GM06990 (cell line): Measurements from ENCODE around the gene ATP8B4.

Source experiments
- DNase-seq: peaks from one replicate; pipeline ENCODE4 v3.0.0-alpha.2; 2011; ENCODE audit not compliant: insufficient read length; ENCODE audit errors: extremely low read depth
- H3K27me3 ChIP-seq: replicated peaks from 2 replicates; pipeline ENCODE4 v1.6.0; 2011; ENCODE audit warnings: low read length; ENCODE audit not compliant: control insufficient read depth, insufficient read depth
- H3K36me3 ChIP-seq: 2 replicates; pipeline ENCODE4 v1.5.1; 2011; ENCODE audit warnings: low read length; ENCODE audit not compliant: control insufficient read depth, insufficient read depth
- H3K4me3 ChIP-seq: replicated peaks from 2 replicates; pipeline ENCODE4 v1.5.1; 2011; ENCODE audit warnings: low read depth, mild to moderate bottlenecking, control low read depth, low read length
- CTCF ChIP-seq: IDR thresholded peaks from 2 replicates; pipeline ENCODE4 v1.5.1; 2011; ENCODE audit warnings: low read length, control low read depth, mild to moderate bottlenecking, inconsistent platforms; ENCODE audit not compliant: insufficient read depth, poor library complexity, severe bottlenecking

Gene ATP8B4

DNA sequence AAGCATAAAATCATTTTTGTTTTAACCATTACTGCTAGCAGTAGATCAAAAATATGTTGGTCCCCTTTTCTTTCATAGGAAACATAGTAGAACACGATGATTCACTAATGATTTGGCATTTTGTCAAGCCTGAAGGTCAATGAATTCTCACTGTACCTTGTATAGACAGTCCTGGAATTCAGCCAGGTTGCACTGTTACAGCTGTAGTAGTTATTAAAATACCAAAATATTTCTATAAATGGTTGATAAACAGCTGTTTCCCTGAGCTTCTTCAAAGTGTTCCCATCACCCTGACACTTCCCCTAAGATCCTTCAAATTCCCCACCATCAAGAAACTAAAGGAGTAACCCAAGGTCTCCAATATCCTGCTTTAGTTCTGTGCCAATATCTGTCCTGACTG, 200.9 kb downstream of the ATP8B4 start:
- H3K4me3 ChIP-seq = no peak overlapping the region
- no peak for DNase-seq
- no peaks in the 10 kb centered on the region for H3K27me3 ChIP-seq
- no peaks in the 10 kb centered on the region for H3K36me3 ChIP-seq
- no peak for TF ChIP-seq CTCF

- DNase-seq = no peak
- no peak overlapping the region for H3K4me3 ChIP-seq
Observed at GRCh38 chr15:49916998-49917397, 202.0 kb downstream of the ATP8B4 start.

DNA sequence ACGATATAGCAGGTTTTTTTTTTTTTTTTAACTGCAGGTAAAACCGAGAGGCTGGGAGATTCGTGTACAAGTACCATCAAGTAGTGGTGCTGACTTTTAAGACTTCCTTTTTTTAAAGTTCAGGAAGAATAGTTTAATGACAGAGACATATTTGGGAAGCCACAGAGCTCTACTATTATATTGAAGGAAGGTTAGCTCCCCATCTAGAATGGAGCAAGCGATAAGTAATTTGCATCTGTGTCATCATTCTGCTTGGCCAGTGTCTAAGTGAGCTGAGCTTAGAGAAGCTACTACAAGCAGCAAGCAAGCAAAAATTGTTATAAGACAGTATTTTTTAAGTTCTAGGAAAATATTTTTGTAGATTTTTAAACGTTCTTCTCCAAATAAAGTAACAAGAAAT, 203.2 kb downstream of the ATP8B4 start:
- Histone ChIP-seq H3K36me3 (no peaks in the 10 kb centered on the region), H3K4me3 (no peak overlapping the region), H3K27me3 (no peaks in the 10 kb centered on the region)
- DNase-seq = no peak
- no peak for TF ChIP-seq CTCF

More at GRCh38 chr15:49916998-49917397, 202.0 kb downstream of the ATP8B4 start:
- Histone ChIP-seq H3K36me3 (no peaks in the 10 kb centered on the region), H3K27me3 (no peaks in the 10 kb centered on the region)
- TF ChIP-seq CTCF = no peak

DNA sequence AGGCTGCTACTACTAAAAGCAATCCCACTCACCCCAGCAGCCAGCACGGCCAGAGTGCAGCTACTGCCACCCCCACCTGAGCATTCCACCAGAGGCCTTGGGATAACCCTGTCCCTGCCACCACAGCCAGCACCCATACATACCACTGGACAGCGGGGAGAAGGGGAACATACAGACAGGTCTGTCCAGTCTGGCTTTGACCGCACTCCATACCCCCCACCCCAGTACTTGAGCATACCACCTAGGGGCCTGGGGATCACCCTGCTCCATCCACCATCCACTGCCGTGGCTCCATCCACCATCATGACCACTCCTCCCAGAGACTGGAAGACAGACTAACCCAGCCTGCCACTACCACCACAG, 210.1 kb downstream of the ATP8B4 start:
- no peak overlapping the region for H3K4me3 ChIP-seq
- H3K27me3 ChIP-seq = no peaks in the 10 kb centered on the region
- DNase-seq = no peak
- no peaks in the 10 kb centered on the region for H3K36me3 ChIP-seq
- TF ChIP-seq CTCF = no peak

GRCh38 chr15:49908236-49908932, 210.6 kb downstream of the ATP8B4 start:
- no peak for DNase-seq
- H3K27me3 ChIP-seq = no peaks in the 10 kb centered on the region
- TF ChIP-seq CTCF = no peak
- no peaks in the 10 kb centered on the region for H3K36me3 ChIP-seq
- H3K4me3 ChIP-seq = no peak overlapping the region

DNA sequence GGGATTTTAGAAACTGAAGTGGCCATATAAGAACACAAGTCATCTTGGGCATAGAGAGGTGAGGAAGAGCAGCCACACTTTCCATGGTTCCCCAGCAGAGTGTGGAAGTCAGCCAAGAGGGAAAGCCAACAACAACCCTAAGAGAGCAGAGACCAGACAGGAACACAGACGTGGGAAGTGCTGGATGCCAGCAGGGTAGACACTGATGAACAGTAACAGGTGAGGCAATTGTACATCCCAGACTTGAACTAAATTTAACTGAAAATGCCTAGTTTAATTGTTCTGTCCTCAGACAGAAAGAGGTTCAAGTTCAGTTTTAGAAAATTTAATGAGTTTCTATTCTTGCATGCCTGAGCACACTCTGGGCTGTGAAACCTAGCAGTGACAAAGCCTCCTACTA, 212.1 kb downstream of the ATP8B4 start:
- no peak for TF ChIP-seq CTCF
- H3K4me3 ChIP-seq = no peak overlapping the region
- no peaks in the 10 kb centered on the region for H3K27me3 ChIP-seq
- no peaks in the 10 kb centered on the region for H3K36me3 ChIP-seq
- no peak for DNase-seq
